H7 (cell line): ENCODE measurements around the gene PUSL1. TPM values are rescaled to one million over a fixed set of nuclear protein-coding genes. Genes with fewer than 3 reads are reported as not detected.
A peak's percentile ranks its signal among the peaks of the same experiment; 100 is the strongest.

Experiments used
- DNase-seq: peaks from one replicate; pipeline ENCODE4 v3.0.0; 2012
- H3K27me3 ChIP-seq: 2 replicates; pipeline ENCODE4 v1.6.0; 2011; ENCODE audit warnings: mild to moderate bottlenecking, low read length; ENCODE audit not compliant: control insufficient read depth, insufficient read depth
- H3K36me3 ChIP-seq: replicated peaks from 2 replicates; pipeline ENCODE4 v1.5.1; 2011; ENCODE audit warnings: low read length; ENCODE audit not compliant: control insufficient read depth, insufficient read depth
- H3K4me3 ChIP-seq: 2 replicates; pipeline ENCODE4 v1.5.1; 2011; ENCODE audit warnings: low read depth, mild to moderate bottlenecking, control low read depth, low read length, moderate library complexity; ENCODE audit not compliant: insufficient read depth
- total RNA-seq: library from RNA; depleted of rRNA; stranded (reverse); fragments of >200 nt; shearing (Covaris generic); gene quantifications from 2 replicates; pipeline ENCODE4 v1.2.3, GENCODE V29; 2014

PUSL1 gene
- total RNA-seq, 1 experiment from 2014 or later = 93.5 TPM

- DNase-seq = no peak
Observed at GRCh38 chr1:1306661-1307260, 1.6 kb upstream of the PUSL1 start.

DNA sequence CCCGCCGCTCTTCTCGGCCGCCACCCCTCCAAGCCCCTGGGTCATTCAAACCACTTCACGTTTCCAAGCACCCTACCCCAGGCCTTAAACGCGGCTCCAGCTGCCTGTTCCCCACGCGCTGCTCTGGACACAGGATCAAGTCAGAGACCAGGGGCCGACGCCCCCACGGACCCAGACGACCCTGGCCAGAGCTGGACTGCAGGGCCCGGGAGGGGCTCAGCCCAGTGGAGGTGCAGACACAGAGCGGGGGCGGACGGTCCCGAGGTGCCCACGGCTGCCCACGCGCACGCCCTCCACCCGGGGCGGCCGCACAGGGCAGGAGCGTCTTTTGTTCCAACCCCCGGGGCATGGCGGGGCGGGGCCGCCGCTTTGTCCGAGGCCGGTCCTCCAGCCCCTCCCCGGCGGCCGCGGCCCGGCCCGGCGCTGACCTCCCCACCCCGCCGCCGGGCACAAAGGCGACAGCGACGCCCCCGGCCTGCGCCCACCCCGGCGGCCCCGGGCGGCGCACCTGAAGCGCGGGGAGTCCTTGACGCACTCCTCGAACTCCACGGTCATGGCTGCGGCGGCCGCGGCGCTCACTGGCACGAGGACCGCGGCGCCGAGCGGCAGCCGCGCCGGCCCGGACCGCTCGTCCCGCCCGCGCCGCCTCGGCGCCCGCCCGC lies 1.0 kb upstream of the PUSL1 start:
- H3K4me3 ChIP-seq = peak overlapping the region; percentile 75
- peaks cover 4% of the 10 kb centered on the region for H3K36me3 ChIP-seq
- DNase-seq = peak; percentile 89
- H3K27me3 ChIP-seq = no peaks in the 10 kb centered on the region; the same call in 1 of the 2 replicates

More at GRCh38 chr1:1306661-1307260, 1.6 kb upstream of the PUSL1 start:
- Histone ChIP-seq H3K4me3 (peak overlapping the region; percentile 75), H3K27me3 (no peaks in the 10 kb centered on the region; the same call in 1 of the 2 replicates), H3K36me3 (peaks cover 4% of the 10 kb centered on the region)

- H3K36me3 ChIP-seq = peaks cover 15% of the 10 kb centered on the region
- DNase-seq = no peak
- H3K27me3 ChIP-seq = no peaks in the 10 kb centered on the region; the same call in 1 of the 2 replicates
- H3K4me3 ChIP-seq = peak overlapping the region; percentile 92
Observed at GRCh38 chr1:1308756-1309250, 406 bp downstream of the PUSL1 start.

- H3K36me3 ChIP-seq = peaks cover 15% of the 10 kb centered on the region
- peak overlapping the region; percentile 92 for H3K4me3 ChIP-seq
- H3K27me3 ChIP-seq = no peaks in the 10 kb centered on the region; the same call in 1 of the 2 replicates
- DNase-seq = peak; percentile 88
Observed at GRCh38 chr1:1309251-1310108, 1.1 kb downstream of the PUSL1 start.

DNA sequence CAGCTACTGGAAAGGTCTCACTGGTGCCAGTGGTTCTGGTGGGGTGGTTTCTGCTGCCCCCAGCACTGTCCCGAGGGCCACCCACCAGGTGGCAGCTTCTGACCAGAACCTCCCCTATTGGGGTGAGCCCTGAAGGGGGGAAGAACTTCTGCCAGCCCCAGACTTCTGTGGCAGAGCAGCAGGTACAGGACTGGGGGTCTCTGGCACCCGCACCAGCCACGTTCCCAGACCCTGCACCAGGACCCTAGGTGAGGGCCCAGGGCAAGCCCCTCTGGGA lies 1.6 kb downstream of the PUSL1 start:
- Histone ChIP-seq H3K36me3 (peaks cover 16% of the 10 kb centered on the region), H3K27me3 (no peaks in the 10 kb centered on the region; the same call in 1 of the 2 replicates), H3K4me3 (no peak overlapping the region)
- no peak for DNase-seq

GRCh38 chr1:1310476-1311053 lies 2.2 kb downstream of the PUSL1 start:
- H3K4me3 ChIP-seq = no peak overlapping the region
- DNase-seq = no peak
- no peaks in the 10 kb centered on the region; the same call in 1 of the 2 replicates for H3K27me3 ChIP-seq
- peaks cover 16% of the 10 kb centered on the region for H3K36me3 ChIP-seq

- no peak overlapping the region for H3K4me3 ChIP-seq
- no peaks in the 10 kb centered on the region; the same call in 1 of the 2 replicates for H3K27me3 ChIP-seq
- H3K36me3 ChIP-seq = peaks cover 16% of the 10 kb centered on the region
- no peak for DNase-seq
Observed at GRCh38 chr1:1311107-1312104, 3.0 kb downstream of the PUSL1 start.

DNA sequence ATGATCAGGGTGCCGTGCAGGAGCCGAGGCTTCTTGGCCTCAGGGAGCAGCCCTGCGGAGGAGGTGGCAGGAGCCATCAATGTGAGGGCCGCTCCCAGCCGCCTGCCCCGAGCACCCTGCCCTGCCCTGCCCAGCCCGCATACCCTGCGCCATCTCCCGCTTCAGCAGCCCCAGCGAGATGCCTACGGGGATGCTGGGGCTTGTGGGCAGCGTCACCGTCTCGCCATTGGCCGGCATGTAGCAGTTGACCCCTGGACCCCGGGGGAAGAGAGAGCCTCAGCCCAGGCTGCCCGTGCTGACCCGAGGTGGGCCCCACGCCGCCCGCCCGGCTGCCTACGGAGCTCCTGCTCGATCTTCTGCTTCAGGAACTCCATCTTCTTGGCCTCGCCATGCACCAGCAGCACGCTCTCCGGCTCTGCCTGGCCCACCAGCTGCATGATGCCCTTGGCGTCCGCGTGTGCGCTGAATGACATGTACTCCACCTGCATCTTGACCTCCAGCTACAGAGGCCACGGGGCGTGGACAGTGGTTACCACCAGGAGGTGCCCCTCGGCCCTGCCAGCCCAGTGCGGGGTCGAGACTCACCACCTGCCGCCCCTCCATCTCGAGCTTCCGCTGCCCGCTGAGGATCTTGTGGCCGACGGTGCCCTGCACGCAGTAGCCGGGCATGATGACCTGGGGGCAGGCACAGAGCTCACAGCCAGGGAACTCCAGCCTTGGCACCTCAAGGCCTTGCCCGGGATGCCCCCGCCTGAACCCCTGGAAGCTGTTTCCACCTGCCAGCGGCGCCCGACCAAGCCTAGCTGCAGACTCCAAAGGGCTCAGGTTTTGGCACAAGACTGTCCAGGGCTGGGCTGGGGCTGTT lies 4.3 kb downstream of the PUSL1 start:
- Histone ChIP-seq H3K27me3 (no peaks in the 10 kb centered on the region; the same call in 1 of the 2 replicates), H3K4me3 (no peak overlapping the region), H3K36me3 (peaks cover 18% of the 10 kb centered on the region)
- no peak for DNase-seq

- Histone ChIP-seq H3K27me3 (no peaks in the 10 kb centered on the region; the same call in 1 of the 2 replicates), H3K4me3 (no peak overlapping the region), H3K36me3 (peaks cover 18% of the 10 kb centered on the region)
- no peak for DNase-seq
Observed at GRCh38 chr1:1313500-1314236, 5.3 kb downstream of the PUSL1 start.

GRCh38 chr1:1314237-1314586 lies 5.8 kb downstream of the PUSL1 start:
- Histone ChIP-seq H3K4me3 (no peak overlapping the region), H3K27me3 (no peaks in the 10 kb centered on the region; the same call in 1 of the 2 replicates), H3K36me3 (peaks cover 21% of the 10 kb centered on the region)
- no peak for DNase-seq

- H3K36me3 ChIP-seq = peaks cover 24% of the 10 kb centered on the region
- DNase-seq = no peak
- H3K4me3 ChIP-seq = no peak overlapping the region
- no peaks in the 10 kb centered on the region for H3K27me3 ChIP-seq
Observed at GRCh38 chr1:1314678-1315335, 6.4 kb downstream of the PUSL1 start.

DNA sequence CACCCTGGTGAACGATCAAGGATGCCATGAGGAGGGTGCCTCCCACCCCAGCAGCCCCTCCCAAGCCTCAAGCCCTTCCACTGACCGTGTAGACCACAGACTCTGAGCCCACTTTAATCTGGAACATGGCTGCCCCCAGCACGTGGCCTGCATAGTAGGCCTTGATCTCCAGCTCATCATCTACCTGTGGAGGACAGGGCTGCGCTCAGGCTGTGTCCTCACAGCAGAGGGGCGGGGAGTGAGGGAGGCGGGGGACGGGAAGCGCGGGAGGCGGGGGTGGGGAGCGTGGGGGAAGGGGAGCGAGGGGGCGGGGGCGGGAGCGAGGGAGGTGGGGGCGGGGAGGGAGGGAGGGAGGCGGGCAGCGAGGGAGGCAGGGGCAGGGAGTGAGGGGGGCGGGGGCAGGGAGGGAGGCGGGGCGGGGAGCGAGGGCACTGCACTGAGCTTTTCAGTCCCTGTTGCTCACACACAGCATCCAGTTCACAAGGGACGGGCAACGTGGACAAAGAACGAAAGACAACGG lies 7.1 kb downstream of the PUSL1 start:
- DNase-seq = peak; percentile 97
- Histone ChIP-seq H3K4me3 (no peak overlapping the region), H3K27me3 (no peaks in the 10 kb centered on the region), H3K36me3 (peaks cover 26% of the 10 kb centered on the region)
